Measurements from ENCODE around the gene NADK2. TPM values are rescaled to one million over a fixed set of nuclear protein-coding genes. Genes with fewer than 3 reads are reported as not detected.

Gene NADK2
- total and polyA plus RNA-seq, 10 of the 15 experiments (the other 5 are each of a cell fraction or from before 2014, with no cell fraction given) = 2.4 to 9.0 (median 6.3) TPM

DNA sequence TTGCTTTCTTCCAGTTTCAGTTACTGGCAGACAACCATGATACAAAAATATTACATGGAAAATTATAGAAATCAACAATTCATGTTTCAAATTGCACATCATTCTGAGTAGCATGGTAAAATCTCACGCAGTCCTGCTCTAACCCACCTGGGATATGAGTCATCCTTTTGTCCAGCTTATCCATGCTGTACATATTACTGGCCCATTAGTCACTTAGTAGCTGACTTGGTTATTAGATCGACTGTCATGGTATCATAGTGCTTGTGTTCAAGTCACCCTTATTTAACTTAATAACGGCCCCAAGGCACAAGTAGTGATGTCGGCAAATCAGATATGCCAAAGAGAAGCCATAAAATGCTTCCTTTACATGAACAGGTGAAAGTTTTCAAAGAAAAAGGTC, 41.2 kb downstream of the NADK2 start:
- CTCF ChIA-PET = no interaction called here
- H3K27me3 ChIP-seq (replicated peaks in 1 of 2; ENCODE audit: control insufficient read depth in 2 of 2, insufficient read depth in 2 of 2, low read length in 1 of 2) = no peaks in the 10 kb centered on the region
- WGBS (ENCODE audit: insufficient coverage, insufficient replicate concordance, low lambda C conversion rate, missing lambda C conversion rate) = 97% methylated on average over 4 of the region's 4 CpGs
- BruUV-seq (replicated peaks) = no TSS peak
- in situ Hi-C loops (cut with MboI) (no loop called here), intact Hi-C loops (cut with micrococcal nuclease; ENCODE audit: unreplicated experiment) (no loop called here)
- POLR2A ChIA-PET = no interaction called here
- H3K36me3 ChIP-seq (ENCODE audit: control insufficient read depth in 2 of 2, insufficient read depth in 2 of 2, low read length in 1 of 2) = peaks cover 0 to 3% of the 10 kb centered on the region in 2 experiments; a peak in 2 of 4 replicates
- H2AFZ ChIP-seq (ENCODE audit: control insufficient read depth, low read depth, low read length) = no peak overlapping the region
- RAD21 ChIA-PET (ENCODE audit: unreplicated experiment) = no interaction called here
- H4K20me1 ChIP-seq (ENCODE audit: control insufficient read depth, insufficient read depth) = no peaks in the 10 kb centered on the region
- no peak overlapping the region for H3K9ac ChIP-seq (ENCODE audit: control insufficient read depth, insufficient read depth, low read length)
- H3K79me2 ChIP-seq (ENCODE audit: control insufficient read depth, insufficient read depth, low read length) = no peaks in the 10 kb centered on the region
- FAIRE-seq = no peak
- no peak overlapping the region for H3K27ac ChIP-seq (ENCODE audit: control insufficient read depth, insufficient read depth)
- H3K4me1 ChIP-seq (ENCODE audit: control insufficient read depth, insufficient read depth, low read length) = no peaks in the 10 kb centered on the region
- H3K4me2 ChIP-seq (ENCODE audit: control insufficient read depth, insufficient read depth) = no peak overlapping the region
- no peaks in the 10 kb centered on the region for H3K9me3 ChIP-seq (replicated peaks; ENCODE audit: control insufficient read depth, insufficient read depth, low read length)
- H3K4me3 ChIP-seq = no peak overlapping the region
- no peak for ATAC-seq
- DNase-seq (ENCODE audit: low read depth, low spot score) = no peak
- SMC1A ChIA-PET (ENCODE audit: uncharacterized antibody, unreplicated experiment) = no interaction called here
- TF ChIP-seq ASH2L (IDR thresholded peaks at IDR 0.05; ENCODE audit: borderline replicate concordance, low read depth) = no peak
- TF ChIP-seq, protein P1, sequence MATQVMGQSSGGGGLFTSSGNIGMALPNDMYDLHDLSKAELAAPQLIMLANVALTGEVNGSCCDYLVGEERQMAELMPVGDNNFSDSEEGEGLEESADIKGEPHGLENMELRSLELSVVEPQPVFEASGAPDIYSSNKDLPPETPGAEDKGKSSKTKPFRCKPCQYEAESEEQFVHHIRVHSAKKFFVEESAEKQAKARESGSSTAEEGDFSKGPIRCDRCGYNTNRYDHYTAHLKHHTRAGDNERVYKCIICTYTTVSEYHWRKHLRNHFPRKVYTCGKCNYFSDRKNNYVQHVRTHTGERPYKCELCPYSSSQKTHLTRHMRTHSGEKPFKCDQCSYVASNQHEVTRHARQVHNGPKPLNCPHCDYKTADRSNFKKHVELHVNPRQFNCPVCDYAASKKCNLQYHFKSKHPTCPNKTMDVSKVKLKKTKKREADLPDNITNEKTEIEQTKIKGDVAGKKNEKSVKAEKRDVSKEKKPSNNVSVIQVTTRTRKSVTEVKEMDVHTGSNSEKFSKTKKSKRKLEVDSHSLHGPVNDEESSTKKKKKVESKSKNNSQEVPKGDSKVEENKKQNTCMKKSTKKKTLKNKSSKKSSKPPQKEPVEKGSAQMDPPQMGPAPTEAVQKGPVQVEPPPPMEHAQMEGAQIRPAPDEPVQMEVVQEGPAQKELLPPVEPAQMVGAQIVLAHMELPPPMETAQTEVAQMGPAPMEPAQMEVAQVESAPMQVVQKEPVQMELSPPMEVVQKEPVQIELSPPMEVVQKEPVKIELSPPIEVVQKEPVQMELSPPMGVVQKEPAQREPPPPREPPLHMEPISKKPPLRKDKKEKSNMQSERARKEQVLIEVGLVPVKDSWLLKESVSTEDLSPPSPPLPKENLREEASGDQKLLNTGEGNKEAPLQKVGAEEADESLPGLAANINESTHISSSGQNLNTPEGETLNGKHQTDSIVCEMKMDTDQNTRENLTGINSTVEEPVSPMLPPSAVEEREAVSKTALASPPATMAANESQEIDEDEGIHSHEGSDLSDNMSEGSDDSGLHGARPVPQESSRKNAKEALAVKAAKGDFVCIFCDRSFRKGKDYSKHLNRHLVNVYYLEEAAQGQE (IDR thresholded peaks at IDR 0.05; ENCODE audit: low read depth, low read length) = no peak
- TF ChIP-seq, protein P2, sequence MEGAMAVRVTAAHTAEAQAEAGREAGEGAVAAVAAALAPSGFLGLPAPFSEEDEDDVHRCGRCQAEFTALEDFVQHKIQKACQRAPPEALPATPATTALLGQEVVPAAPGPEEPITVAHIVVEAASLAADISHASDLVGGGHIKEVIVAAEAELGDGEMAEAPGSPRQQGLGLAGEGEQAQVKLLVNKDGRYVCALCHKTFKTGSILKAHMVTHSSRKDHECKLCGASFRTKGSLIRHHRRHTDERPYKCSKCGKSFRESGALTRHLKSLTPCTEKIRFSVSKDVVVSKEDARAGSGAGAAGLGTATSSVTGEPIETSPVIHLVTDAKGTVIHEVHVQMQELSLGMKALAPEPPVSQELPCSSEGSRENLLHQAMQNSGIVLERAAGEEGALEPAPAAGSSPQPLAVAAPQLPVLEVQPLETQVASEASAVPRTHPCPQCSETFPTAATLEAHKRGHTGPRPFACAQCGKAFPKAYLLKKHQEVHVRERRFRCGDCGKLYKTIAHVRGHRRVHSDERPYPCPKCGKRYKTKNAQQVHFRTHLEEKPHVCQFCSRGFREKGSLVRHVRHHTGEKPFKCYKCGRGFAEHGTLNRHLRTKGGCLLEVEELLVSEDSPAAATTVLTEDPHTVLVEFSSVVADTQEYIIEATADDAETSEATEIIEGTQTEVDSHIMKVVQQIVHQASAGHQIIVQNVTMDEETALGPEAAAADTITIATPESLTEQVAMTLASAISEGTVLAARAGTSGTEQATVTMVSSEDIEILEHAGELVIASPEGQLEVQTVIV (IDR thresholded peaks at IDR 0.05; ENCODE audit: borderline replicate concordance, partially characterized antibody) = no peak
- TF ChIP-seq CHD4 (IDR thresholded peaks at IDR 0.05) = no peak
- no peak for TF ChIP-seq EED (IDR thresholded peaks at IDR 0.05; ENCODE audit: low read depth)
- TF ChIP-seq KDM1A (IDR thresholded peaks at IDR 0.05; ENCODE audit: borderline replicate concordance) = no peak
- TF ChIP-seq, protein P3, sequence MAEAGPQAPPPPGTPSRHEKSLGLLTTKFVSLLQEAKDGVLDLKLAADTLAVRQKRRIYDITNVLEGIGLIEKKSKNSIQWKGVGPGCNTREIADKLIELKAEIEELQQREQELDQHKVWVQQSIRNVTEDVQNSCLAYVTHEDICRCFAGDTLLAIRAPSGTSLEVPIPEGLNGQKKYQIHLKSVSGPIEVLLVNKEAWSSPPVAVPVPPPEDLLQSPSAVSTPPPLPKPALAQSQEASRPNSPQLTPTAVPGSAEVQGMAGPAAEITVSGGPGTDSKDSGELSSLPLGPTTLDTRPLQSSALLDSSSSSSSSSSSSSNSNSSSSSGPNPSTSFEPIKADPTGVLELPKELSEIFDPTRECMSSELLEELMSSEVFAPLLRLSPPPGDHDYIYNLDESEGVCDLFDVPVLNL (IDR thresholded peaks at IDR 0.05; ENCODE audit: low read depth, low read length) = no peak
- no peak for TF ChIP-seq HDAC2 (IDR thresholded peaks at IDR 0.05)
- TF ChIP-seq BCL11A (IDR thresholded peaks at IDR 0.05; ENCODE audit: low read depth, low read length) = no peak
- no peak for TF ChIP-seq CBX5 (IDR thresholded peaks at IDR 0.05; ENCODE audit: low read depth)
- no peak for TF ChIP-seq IKZF2 (IDR thresholded peaks at IDR 0.05)
- no peak for TF ChIP-seq DPF2 (IDR thresholded peaks at IDR 0.05)
- TF ChIP-seq, protein P4, sequence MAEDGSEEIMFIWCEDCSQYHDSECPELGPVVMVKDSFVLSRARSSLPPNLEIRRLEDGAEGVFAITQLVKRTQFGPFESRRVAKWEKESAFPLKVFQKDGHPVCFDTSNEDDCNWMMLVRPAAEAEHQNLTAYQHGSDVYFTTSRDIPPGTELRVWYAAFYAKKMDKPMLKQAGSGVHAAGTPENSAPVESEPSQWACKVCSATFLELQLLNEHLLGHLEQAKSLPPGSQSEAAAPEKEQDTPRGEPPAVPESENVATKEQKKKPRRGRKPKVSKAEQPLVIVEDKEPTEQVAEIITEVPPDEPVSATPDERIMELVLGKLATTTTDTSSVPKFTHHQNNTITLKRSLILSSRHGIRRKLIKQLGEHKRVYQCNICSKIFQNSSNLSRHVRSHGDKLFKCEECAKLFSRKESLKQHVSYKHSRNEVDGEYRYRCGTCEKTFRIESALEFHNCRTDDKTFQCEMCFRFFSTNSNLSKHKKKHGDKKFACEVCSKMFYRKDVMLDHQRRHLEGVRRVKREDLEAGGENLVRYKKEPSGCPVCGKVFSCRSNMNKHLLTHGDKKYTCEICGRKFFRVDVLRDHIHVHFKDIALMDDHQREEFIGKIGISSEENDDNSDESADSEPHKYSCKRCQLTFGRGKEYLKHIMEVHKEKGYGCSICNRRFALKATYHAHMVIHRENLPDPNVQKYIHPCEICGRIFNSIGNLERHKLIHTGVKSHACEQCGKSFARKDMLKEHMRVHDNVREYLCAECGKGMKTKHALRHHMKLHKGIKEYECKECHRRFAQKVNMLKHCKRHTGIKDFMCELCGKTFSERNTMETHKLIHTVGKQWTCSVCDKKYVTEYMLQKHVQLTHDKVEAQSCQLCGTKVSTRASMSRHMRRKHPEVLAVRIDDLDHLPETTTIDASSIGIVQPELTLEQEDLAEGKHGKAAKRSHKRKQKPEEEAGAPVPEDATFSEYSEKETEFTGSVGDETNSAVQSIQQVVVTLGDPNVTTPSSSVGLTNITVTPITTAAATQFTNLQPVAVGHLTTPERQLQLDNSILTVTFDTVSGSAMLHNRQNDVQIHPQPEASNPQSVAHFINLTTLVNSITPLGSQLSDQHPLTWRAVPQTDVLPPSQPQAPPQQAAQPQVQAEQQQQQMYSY (CRISPR knock-in tag; IDR thresholded peaks at IDR 0.05) = no peak
